Smooth muscle cell (in vitro differentiated cells): ENCODE results near the gene ZNF12. TPM values are rescaled to one million over a fixed set of nuclear protein-coding genes. Genes with fewer than 3 reads are reported as not detected.

Experiments
- DNase-seq: peaks from one replicate; lab custom pipeline; 2025; ENCODE audit not compliant: unreplicated experiment; lab: John Stamatoyannopoulos, UW
- H2AFZ ChIP-seq: fragments of 200-600 bp; sonication (generic); 2 replicates; pipeline ENCODE4 v1.6.0; 2016; ENCODE audit warnings: antibody characterized with exemption, low read depth, mild to moderate bottlenecking
- H3F3A ChIP-seq: fragments of 200-600 bp; sonication (generic); 2 replicates; pipeline ENCODE4 v1.6.0; 2017; ENCODE audit warnings: antibody characterized with exemption, low read depth
- H3K27ac ChIP-seq: fragments of 200-600 bp; sonication (generic); 2 replicates; pipeline ENCODE4 v1.5.1; 2016; ENCODE audit warnings: low read depth, mild to moderate bottlenecking
- H3K27me3 ChIP-seq: fragments of 200-600 bp; sonication (generic); 2 replicates; pipeline ENCODE4 v1.6.1; 2016; ENCODE audit warnings: low read depth, mild to moderate bottlenecking
- H3K36me3 ChIP-seq: fragments of 200-600 bp; sonication (generic); 2 replicates; pipeline ENCODE4 v1.5.1; 2016; ENCODE audit warnings: low read depth
- H3K4me1 ChIP-seq: fragments of 200-600 bp; sonication (generic); 2 replicates; pipeline ENCODE4 v1.5.1; 2016; ENCODE audit warnings: low read depth
- H3K4me2 ChIP-seq: fragments of 200-600 bp; sonication (generic); 2 replicates; pipeline ENCODE4 v1.6.0; 2016; ENCODE audit warnings: mild to moderate bottlenecking
- H3K4me3 ChIP-seq: fragments of 200-600 bp; sonication (generic); 2 replicates; pipeline ENCODE4 v1.5.1; 2016; ENCODE audit warnings: mild to moderate bottlenecking
- H3K79me2 ChIP-seq: fragments of 200-600 bp; sonication (generic); 2 replicates; pipeline ENCODE4 v1.6.0; 2016; ENCODE audit warnings: low read depth, mild to moderate bottlenecking
- H3K9ac ChIP-seq: fragments of 200-600 bp; sonication (generic); 2 replicates; pipeline ENCODE4 v1.6.0; 2016; ENCODE audit warnings: low read depth
- H3K9me3 ChIP-seq: fragments of 200-600 bp; sonication (generic); replicated peaks from 2 replicates; pipeline ENCODE4 v1.5.1; 2016; ENCODE audit warnings: low read depth
- H4K20me1 ChIP-seq: fragments of 200-600 bp; sonication (generic); 2 replicates; pipeline ENCODE4 v1.6.0; 2016; ENCODE audit warnings: low read depth
- WGBS: methylation state at CpG from one replicate; pipeline ENCODE4 v1.1.7; 2016; ENCODE audit warnings: low lambda C conversion rate; 5-methylcytosine and 5-hydroxymethylcytosine counted together
- polyA plus RNA-seq: library from polyadenylated mRNA; unstranded; fragments of >200 nt; fragmentation: Nextera tagmentation; extraction: Ambion mirVana; gene quantifications from 2 replicates; pipeline ENCODE4 v1.2.1, GENCODE V29; 2016
- total RNA-seq: library from RNA; depleted of rRNA; stranded (reverse); fragments of >200 nt; gene quantifications from 2 replicates; pipeline ENCODE4 v1.2.3, GENCODE V29; 2014
- TF ChIP-seq, protein P1 (sequence below): fragments of 200-600 bp; sonication (generic); IDR thresholded peaks from 2 replicates; pipeline ENCODE4 v1.5.1; 2017; ENCODE audit warnings: borderline replicate concordance, mild to moderate bottlenecking, antibody characterized with exemption; ENCODE audit not compliant: insufficient read depth, poor library complexity, severe bottlenecking

The ZNF12 gene
- total and polyA plus RNA-seq, 2 experiments from 2014 or later: 8.7 to 13.9 TPM

DNA sequence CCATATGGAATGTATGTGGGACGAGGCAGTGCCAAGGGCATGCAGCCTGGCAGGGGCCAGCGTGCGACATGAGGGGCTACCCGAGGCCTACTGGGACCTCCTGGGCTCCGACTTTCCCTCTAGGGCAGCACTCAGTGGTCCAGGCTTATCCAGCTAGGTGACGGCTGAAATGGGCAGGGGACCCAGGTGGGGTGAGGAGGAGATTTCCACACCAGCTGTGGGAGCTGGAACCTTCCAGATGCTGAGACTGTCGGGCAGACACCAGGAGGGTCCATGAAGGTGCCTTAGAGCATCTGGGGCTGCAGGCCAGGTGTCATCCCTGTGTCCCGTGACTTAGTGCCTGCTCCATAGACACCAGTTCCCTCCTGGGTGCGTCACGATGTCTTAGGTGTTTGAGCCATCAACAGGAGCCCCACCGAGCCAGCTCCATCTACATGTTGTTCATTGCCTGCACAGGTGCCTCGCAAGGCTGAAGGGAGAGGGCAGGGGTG lies 56.2 kb downstream of the ZNF12 start:
- H3K27ac ChIP-seq: no peak overlapping the region
- H3K79me2 ChIP-seq: no peaks in the 10 kb centered on the region
- 94% methylated on average over 12 of the region's 12 CpGs for WGBS
- no peak overlapping the region for H2AFZ ChIP-seq
- no peak overlapping the region for H3K4me2 ChIP-seq
- no peaks in the 10 kb centered on the region for H3K9me3 ChIP-seq
- no peaks in the 10 kb centered on the region for H3K36me3 ChIP-seq
- H4K20me1 ChIP-seq: peaks cover 32% of the 10 kb centered on the region
- no peak overlapping the region for H3K4me3 ChIP-seq
- no peak for DNase-seq
- TF ChIP-seq, protein P1, sequence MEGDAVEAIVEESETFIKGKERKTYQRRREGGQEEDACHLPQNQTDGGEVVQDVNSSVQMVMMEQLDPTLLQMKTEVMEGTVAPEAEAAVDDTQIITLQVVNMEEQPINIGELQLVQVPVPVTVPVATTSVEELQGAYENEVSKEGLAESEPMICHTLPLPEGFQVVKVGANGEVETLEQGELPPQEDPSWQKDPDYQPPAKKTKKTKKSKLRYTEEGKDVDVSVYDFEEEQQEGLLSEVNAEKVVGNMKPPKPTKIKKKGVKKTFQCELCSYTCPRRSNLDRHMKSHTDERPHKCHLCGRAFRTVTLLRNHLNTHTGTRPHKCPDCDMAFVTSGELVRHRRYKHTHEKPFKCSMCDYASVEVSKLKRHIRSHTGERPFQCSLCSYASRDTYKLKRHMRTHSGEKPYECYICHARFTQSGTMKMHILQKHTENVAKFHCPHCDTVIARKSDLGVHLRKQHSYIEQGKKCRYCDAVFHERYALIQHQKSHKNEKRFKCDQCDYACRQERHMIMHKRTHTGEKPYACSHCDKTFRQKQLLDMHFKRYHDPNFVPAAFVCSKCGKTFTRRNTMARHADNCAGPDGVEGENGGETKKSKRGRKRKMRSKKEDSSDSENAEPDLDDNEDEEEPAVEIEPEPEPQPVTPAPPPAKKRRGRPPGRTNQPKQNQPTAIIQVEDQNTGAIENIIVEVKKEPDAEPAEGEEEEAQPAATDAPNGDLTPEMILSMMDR: no peak
- H3K9ac ChIP-seq: no peak overlapping the region
- H3F3A ChIP-seq: no peaks in the 10 kb centered on the region
- no peaks in the 10 kb centered on the region for H3K27me3 ChIP-seq
- H3K4me1 ChIP-seq: no peaks in the 10 kb centered on the region

GRCh38 chr7:6650086-6650485 lies 56.7 kb downstream of the ZNF12 start:
- Histone ChIP-seq H3K9me3 (no peaks in the 10 kb centered on the region), H3K36me3 (no peaks in the 10 kb centered on the region), H3K4me2 (no peak overlapping the region), H2AFZ (no peak overlapping the region), H4K20me1 (peaks cover 32% of the 10 kb centered on the region), H3F3A (no peaks in the 10 kb centered on the region), H3K27me3 (no peaks in the 10 kb centered on the region), H3K4me3 (no peak overlapping the region), H3K9ac (no peak overlapping the region), H3K27ac (no peak overlapping the region), H3K79me2 (no peaks in the 10 kb centered on the region), H3K4me1 (no peaks in the 10 kb centered on the region)
- DNase-seq: no peak
- WGBS: 99% methylated on average over 10 of the region's 10 CpGs
- TF ChIP-seq, protein P1: no peak

- DNase-seq: no peak
- no peak overlapping the region for H3K4me3 ChIP-seq
- H3K79me2 ChIP-seq: no peaks in the 10 kb centered on the region
- H3K4me1 ChIP-seq: no peaks in the 10 kb centered on the region
- H3K27me3 ChIP-seq: no peaks in the 10 kb centered on the region
- H2AFZ ChIP-seq: no peak overlapping the region
- H3K27ac ChIP-seq: no peak overlapping the region
- H4K20me1 ChIP-seq: peaks cover 32% of the 10 kb centered on the region
- H3K36me3 ChIP-seq: no peaks in the 10 kb centered on the region
- no peak overlapping the region for H3K9ac ChIP-seq
- no peaks in the 10 kb centered on the region for H3K9me3 ChIP-seq
- H3F3A ChIP-seq: no peaks in the 10 kb centered on the region
- TF ChIP-seq, protein P1: no peak
- 92% methylated on average over 13 of the region's 13 CpGs for WGBS
- H3K4me2 ChIP-seq: no peak overlapping the region
Observed at GRCh38 chr7:6649241-6649961, 57.3 kb downstream of the ZNF12 start.

DNA sequence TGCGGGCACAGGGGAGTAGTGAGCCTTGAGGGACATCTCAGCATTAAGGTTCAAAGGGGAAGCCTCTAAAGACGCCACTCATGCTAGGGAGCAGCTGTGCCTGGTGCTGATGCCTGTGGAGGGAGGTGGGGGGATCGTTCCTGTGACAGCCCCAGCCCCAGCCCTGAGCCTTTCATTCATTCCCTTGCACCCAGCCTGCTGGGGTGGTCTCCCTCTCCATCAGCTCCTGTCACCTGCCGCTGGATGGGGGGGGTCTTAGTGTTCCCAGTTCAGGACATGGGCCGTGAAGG lies 58.0 kb downstream of the ZNF12 start:
- no peaks in the 10 kb centered on the region for H3K27me3 ChIP-seq
- TF ChIP-seq, protein P1: no peak
- DNase-seq: no peak
- no peak overlapping the region for H3K27ac ChIP-seq
- peaks cover 32% of the 10 kb centered on the region for H4K20me1 ChIP-seq
- 100% methylated on average over 5 of the region's 5 CpGs for WGBS
- no peak overlapping the region for H2AFZ ChIP-seq
- H3K4me3 ChIP-seq: no peak overlapping the region
- no peaks in the 10 kb centered on the region for H3K36me3 ChIP-seq
- H3F3A ChIP-seq: no peaks in the 10 kb centered on the region
- no peaks in the 10 kb centered on the region for H3K4me1 ChIP-seq
- no peak overlapping the region for H3K4me2 ChIP-seq
- H3K9me3 ChIP-seq: no peaks in the 10 kb centered on the region
- no peaks in the 10 kb centered on the region for H3K79me2 ChIP-seq
- H3K9ac ChIP-seq: no peak overlapping the region
